ENCODE measurements around the gene PEX3. TPM values are rescaled to one million over a fixed set of nuclear protein-coding genes. Genes with fewer than 3 reads are reported as not detected.
A peak's percentile ranks its signal among the peaks of the same experiment; 100 is the strongest.

Gene PEX3
- total RNA-seq, 4 donors from 2014 or later = 9.8 to 18.2 (median 12.3) TPM

GRCh38 chr6:143449714-143450452 lies 722 bp upstream of the PEX3 start:
- in situ Hi-C loops (cut with MboI; ENCODE audit: low sequenced_read_pairs in 4 of 4) (no loop called here), intact Hi-C loops (cut with DNase I; ENCODE audit: low total_unique reads) (loop anchor here (2.0 kb wide), 2 partner anchors 389 to 393 kb away; partner anchors contain the start of genes AIG1 and LTV1)
- H3K27ac ChIP-seq = peak overlapping the region; percentile 78 to 87 (median 84)
- H3K4me1 ChIP-seq = peaks cover 18 to 23% of the 10 kb centered on the region in 2 donors
- no peak for TF ChIP-seq CTCF (IDR thresholded peaks at IDR 0.05 in 4 of 5, conservative IDR thresholded peaks at IDR 0.05 in 1 of 5)
- TF ChIP-seq POLR2A (IDR thresholded peaks at IDR 0.05) = no peak
- no peaks in the 10 kb centered on the region for H3K9me3 ChIP-seq
- no peaks in the 10 kb centered on the region for H3K36me3 ChIP-seq
- no peaks in the 10 kb centered on the region for H3K27me3 ChIP-seq
- H3K4me3 ChIP-seq = peak overlapping the region; percentile 62 to 87 (median 74)
- peak; percentile 10 to 14 for ATAC-seq
- DNase-seq = peak in 1 of 2 donors; percentile 12

- Histone ChIP-seq H3K36me3 (no peaks in the 10 kb centered on the region), H3K4me3 (peak overlapping the region; percentile 62 to 87 (median 74)), H3K27ac (peak overlapping the region; percentile 78 to 87 (median 84)), H3K9me3 (no peaks in the 10 kb centered on the region), H3K4me1 (peaks cover 18 to 23% of the 10 kb centered on the region in 2 donors), H3K27me3 (no peaks in the 10 kb centered on the region)
- intact Hi-C loops (cut with DNase I; ENCODE audit: low total_unique reads) (loop anchor here (2.0 kb wide), 2 partner anchors 391 kb away; partner anchors contain the start of genes AIG1 and LTV1), in situ Hi-C loops (cut with MboI; ENCODE audit: low sequenced_read_pairs in 4 of 4) (no loop called here)
- DNase-seq (no peak), ATAC-seq (no peak)
- TF ChIP-seq CTCF (IDR thresholded peaks at IDR 0.05 in 4 of 5, conservative IDR thresholded peaks at IDR 0.05 in 1 of 5) (no peak), POLR2A (IDR thresholded peaks at IDR 0.05) (no peak)
These were observed 926 bp downstream of the PEX3 start for GRCh38 chr6:143451531-143451930.

GRCh38 chr6:143457563-143458359 lies 7.2 kb downstream of the PEX3 start:
- Histone ChIP-seq H3K4me3 (no peak overlapping the region), H3K27me3 (no peaks in the 10 kb centered on the region), H3K36me3 (peaks cover 0 to 18% of the 10 kb centered on the region in 2 donors), H3K27ac (no peak overlapping the region), H3K9me3 (no peaks in the 10 kb centered on the region), H3K4me1 (no peaks in the 10 kb centered on the region)
- ATAC-seq = no peak
- in situ Hi-C loops (cut with MboI; ENCODE audit: low sequenced_read_pairs in 4 of 4) (no loop called here), intact Hi-C loops (cut with DNase I; ENCODE audit: low total_unique reads) (no loop called here)
- DNase-seq = no peak
- TF ChIP-seq CTCF (IDR thresholded peaks at IDR 0.05 in 4 of 5, conservative IDR thresholded peaks at IDR 0.05 in 1 of 5) = no peak
- TF ChIP-seq POLR2A (IDR thresholded peaks at IDR 0.05) = no peak

GRCh38 chr6:143465546-143465945 lies 14.9 kb downstream of the PEX3 start:
- Histone ChIP-seq H3K4me3 (no peak overlapping the region), H3K36me3 (peaks cover 3 to 16% of the 10 kb centered on the region in 2 donors), H3K27me3 (no peaks in the 10 kb centered on the region), H3K9me3 (no peaks in the 10 kb centered on the region), H3K4me1 (no peaks in the 10 kb centered on the region), H3K27ac (no peak overlapping the region)
- DNase-seq = no peak
- intact Hi-C loops (cut with DNase I; ENCODE audit: low total_unique reads) (no loop called here), in situ Hi-C loops (cut with MboI; ENCODE audit: low sequenced_read_pairs in 4 of 4) (no loop called here)
- TF ChIP-seq CTCF (IDR thresholded peaks at IDR 0.05 in 4 of 5, conservative IDR thresholded peaks at IDR 0.05 in 1 of 5) (no peak), POLR2A (IDR thresholded peaks at IDR 0.05) (no peak)
- ATAC-seq = no peak

Measured in gastrocnemius medialis (tissue), 4 donors.